Activated CD4-positive, alpha-beta T cell treated with anti-CD3 and anti-CD28 coated beads, Interleukin-2, Interleukin-6, amounts not matched to agents 100 ng/mL and 50 ng/mL, durations not matched to agents 16 hours and 8 hours (primary cell): Measurements from ENCODE around the gene DLGAP5.

Experiments used
- DNase-seq: peaks from one replicate; pipeline ENCODE4 v3.0.0-alpha.2; 2020

DLGAP5 gene

GRCh38 chr14:55128386-55129085, 62.8 kb downstream of the DLGAP5 start:
- DNase-seq, result no peak

- no peak for DNase-seq
Observed at GRCh38 chr14:55127460-55127951, 63.9 kb downstream of the DLGAP5 start.

- DNase-seq, result no peak
Observed at GRCh38 chr14:55126932-55127459, 64.4 kb downstream of the DLGAP5 start.

GRCh38 chr14:55126034-55126433, 65.4 kb downstream of the DLGAP5 start:
- DNase-seq, result peak; percentile 53

GRCh38 chr14:55125403-55125802, 66.0 kb downstream of the DLGAP5 start:
- DNase-seq, result peak; percentile 37

GRCh38 chr14:55124774-55125386, 66.5 kb downstream of the DLGAP5 start:
- DNase-seq, result no peak

- no peak for DNase-seq
Observed at GRCh38 chr14:55123852-55124639, 67.3 kb downstream of the DLGAP5 start.

GRCh38 chr14:55123101-55123500, 68.3 kb downstream of the DLGAP5 start:
- no peak for DNase-seq

GRCh38 chr14:55122440-55122986, 68.9 kb downstream of the DLGAP5 start:
- no peak for DNase-seq

GRCh38 chr14:55121628-55122439, 69.6 kb downstream of the DLGAP5 start:
- DNase-seq, result no peak

- DNase-seq, result no peak
Observed at GRCh38 chr14:55120571-55121495, 70.6 kb downstream of the DLGAP5 start.

- DNase-seq, result no peak
Observed at GRCh38 chr14:55118761-55119160, 72.6 kb downstream of the DLGAP5 start.

GRCh38 chr14:55117803-55118441, 73.5 kb downstream of the DLGAP5 start:
- no peak for DNase-seq

- DNase-seq, result no peak
Observed at GRCh38 chr14:55116246-55117030, 74.9 kb downstream of the DLGAP5 start.

GRCh38 chr14:55115861-55116245, 75.5 kb downstream of the DLGAP5 start:
- DNase-seq, result no peak

- DNase-seq, result no peak
Observed at GRCh38 chr14:55115460-55115859, 75.9 kb downstream of the DLGAP5 start.

- DNase-seq, result no peak
Observed at GRCh38 chr14:55114720-55115119, 76.7 kb downstream of the DLGAP5 start.

GRCh38 chr14:55111122-55111708, 80.2 kb downstream of the DLGAP5 start:
- no peak for DNase-seq

GRCh38 chr14:55109836-55110235, 81.5 kb downstream of the DLGAP5 start:
- DNase-seq, result no peak
